Endothelial cell of umbilical vein (primary cell): ENCODE measurements around the gene VPS37D.

Experiments
- CTCF ChIP-seq, 2 donors: IDR thresholded peaks; 1 replicate in 1 of 2; 2 replicates in 1 of 2; pipeline ENCODE4 v1.5.1; 2011; ENCODE audit warnings: low read length in 2 of 2, mild to moderate bottlenecking in 2 of 2, moderate library complexity in 2 of 2, control low read depth in 1 of 2, inconsistent platforms in 1 of 2, low read depth in 1 of 2; ENCODE audit not compliant: insufficient read depth in 1 of 2; ENCODE audit errors: extremely low read depth in 1 of 2
- EZH2 ChIP-seq: IDR thresholded peaks from 2 replicates; pipeline ENCODE4 v1.6.1; 2012; ENCODE audit warnings: borderline replicate concordance, low read depth, mild to moderate bottlenecking, moderate library complexity, low read length, inconsistent platforms; ENCODE audit not compliant: severe bottlenecking
- FOS ChIP-seq: IDR thresholded peaks from 2 replicates; pipeline ENCODE4 v1.6.1; 2011; ENCODE audit warnings: mild to moderate bottlenecking, low read length, moderate library complexity, borderline replicate concordance; ENCODE audit not compliant: insufficient read depth
- GATA2 ChIP-seq: IDR thresholded peaks from 2 replicates; pipeline ENCODE4 v1.7.0; 2011; ENCODE audit warnings: low read depth, mild to moderate bottlenecking, moderate library complexity, mixed read lengths, low read length; ENCODE audit not compliant: insufficient read length, insufficient read depth
- POLR2A ChIP-seq: IDR thresholded peaks from 2 replicates; pipeline ENCODE4 v1.6.1; 2012; ENCODE audit warnings: low read depth, mild to moderate bottlenecking, control low read depth, low read length
- POLR2AphosphoS5 ChIP-seq: IDR thresholded peaks from 2 replicates; pipeline ENCODE4 v1.6.1; 2012; ENCODE audit warnings: low read depth, mild to moderate bottlenecking, control low read depth, low read length, moderate library complexity; ENCODE audit not compliant: insufficient read depth
- TF ChIP-seq, protein P1 (sequence below): IDR thresholded peaks from 2 replicates; pipeline ENCODE4 v1.6.1; 2011; ENCODE audit not compliant: insufficient read depth, insufficient read length

- TF ChIP-seq GATA2, result no peak
- no peak for TF ChIP-seq CTCF (IDR thresholded peaks at IDR 0.05; ENCODE audit: extremely low read depth in 1 of 2, insufficient read depth in 1 of 2, low read depth in 1 of 2, low read length in 2 of 2)
- no peak for TF ChIP-seq FOS
- no peak for TF ChIP-seq POLR2A
- TF ChIP-seq EZH2, result no peak
- TF ChIP-seq POLR2AphosphoS5, result no peak
- TF ChIP-seq, protein P1, sequence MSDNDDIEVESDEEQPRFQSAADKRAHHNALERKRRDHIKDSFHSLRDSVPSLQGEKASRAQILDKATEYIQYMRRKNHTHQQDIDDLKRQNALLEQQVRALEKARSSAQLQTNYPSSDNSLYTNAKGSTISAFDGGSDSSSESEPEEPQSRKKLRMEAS, result no peak
These were observed 49.1 kb upstream of the VPS37D start for GRCh38 chr7:73618538-73618937.
